ENCODE measurements around the gene VAPA.

GRCh38 chr18:9958861-9959399 is 45.1 kb downstream of the VAPA start:
- TF ChIP-seq CTCF (IDR thresholded peaks at IDR 0.05 in 8 of 11, conservative IDR thresholded peaks at IDR 0.05 in 3 of 11) = no peak
- TF ChIP-seq POLR2AphosphoS5 (IDR thresholded peaks at IDR 0.05) = peak in 1 of 3 donors; percentile 20
- TF ChIP-seq POLR2A (IDR thresholded peaks at IDR 0.05) = no peak

Measured in spleen (tissue), 7 donors.